ENCODE results near the gene CRK.

DNA sequence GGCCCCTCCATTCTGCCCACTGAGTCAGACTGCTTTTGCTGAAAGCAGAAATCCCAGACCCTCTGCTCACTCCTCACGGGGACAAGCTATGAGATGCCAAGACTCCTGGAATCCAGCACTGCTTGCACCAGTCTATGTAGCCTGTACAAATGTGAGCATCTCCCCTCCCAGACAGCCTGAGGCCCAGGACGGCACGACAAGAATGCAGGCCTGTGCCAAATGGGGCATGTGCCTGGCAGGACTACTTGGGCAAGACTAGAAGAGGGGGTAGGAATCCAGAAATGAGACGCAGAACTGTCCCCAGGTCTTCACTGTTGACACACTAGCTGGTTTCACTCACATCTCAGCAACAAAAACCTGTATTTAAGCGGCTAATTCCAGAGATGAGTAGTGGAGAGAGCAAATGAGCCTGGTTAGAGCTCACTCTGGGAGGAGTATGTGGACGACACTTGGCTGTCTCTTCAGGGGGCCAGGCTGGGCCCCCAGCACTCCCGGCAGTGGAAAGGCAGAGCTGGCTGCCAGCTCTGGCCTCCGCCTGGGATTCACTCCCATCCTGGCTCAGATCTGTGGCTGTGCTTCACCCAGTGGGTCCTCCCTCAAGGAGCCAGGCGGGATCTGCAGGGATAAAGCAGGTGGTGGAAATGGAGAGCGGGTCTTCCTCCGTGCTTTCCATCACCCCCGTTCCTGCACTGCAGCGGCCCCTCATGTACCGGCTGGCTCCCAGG, 39.4 kb upstream of the CRK start:
- TF ChIP-seq POLR2A (IDR thresholded peaks at IDR 0.05) = no peak
- TF ChIP-seq, protein P1, sequence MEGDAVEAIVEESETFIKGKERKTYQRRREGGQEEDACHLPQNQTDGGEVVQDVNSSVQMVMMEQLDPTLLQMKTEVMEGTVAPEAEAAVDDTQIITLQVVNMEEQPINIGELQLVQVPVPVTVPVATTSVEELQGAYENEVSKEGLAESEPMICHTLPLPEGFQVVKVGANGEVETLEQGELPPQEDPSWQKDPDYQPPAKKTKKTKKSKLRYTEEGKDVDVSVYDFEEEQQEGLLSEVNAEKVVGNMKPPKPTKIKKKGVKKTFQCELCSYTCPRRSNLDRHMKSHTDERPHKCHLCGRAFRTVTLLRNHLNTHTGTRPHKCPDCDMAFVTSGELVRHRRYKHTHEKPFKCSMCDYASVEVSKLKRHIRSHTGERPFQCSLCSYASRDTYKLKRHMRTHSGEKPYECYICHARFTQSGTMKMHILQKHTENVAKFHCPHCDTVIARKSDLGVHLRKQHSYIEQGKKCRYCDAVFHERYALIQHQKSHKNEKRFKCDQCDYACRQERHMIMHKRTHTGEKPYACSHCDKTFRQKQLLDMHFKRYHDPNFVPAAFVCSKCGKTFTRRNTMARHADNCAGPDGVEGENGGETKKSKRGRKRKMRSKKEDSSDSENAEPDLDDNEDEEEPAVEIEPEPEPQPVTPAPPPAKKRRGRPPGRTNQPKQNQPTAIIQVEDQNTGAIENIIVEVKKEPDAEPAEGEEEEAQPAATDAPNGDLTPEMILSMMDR (IDR thresholded peaks at IDR 0.05) = no peak
